Gastroesophageal sphincter (tissue), 4 donors: Measurements from ENCODE around the gene PLEKHA7. TPM values are rescaled to one million over a fixed set of nuclear protein-coding genes. Genes with fewer than 3 reads are reported as not detected.

ENCODE experiments used
- ATAC-seq: fragments of 150-250 bp; one replicate; pipeline ENCODE4 v1.9.1; 2016; ENCODE audit warnings: mild to moderate bottlenecking, moderate library complexity
- H3K27ac ChIP-seq, 4 donors: fragments of 200-600 bp; sonication (generic) in 3 of 4; 1 replicate in 3 of 4; 2 replicates in 1 of 4; pipeline ENCODE4 v1.5.1; 2016 to 2019
- H3K27me3 ChIP-seq: fragments of 200-600 bp; sonication (generic); one replicate; pipeline ENCODE4 v1.5.1; 2019
- H3K36me3 ChIP-seq, 2 donors: fragments of 200-600 bp; sonication (generic); one replicate each; pipeline ENCODE4 v1.5.1; 2019; ENCODE audit warnings: control low read depth in 1 of 2
- H3K4me1 ChIP-seq, 3 donors: fragments of 200-600 bp; sonication (generic); 1 replicate in 2 of 3; 2 replicates in 1 of 3; pipeline ENCODE4 v1.5.1; 2016 to 2019; ENCODE audit warnings: control low read depth in 2 of 3
- H3K4me3 ChIP-seq, 2 donors: fragments of 200-600 bp; sonication (generic); one replicate each; pipeline ENCODE4 v1.5.1; 2019; ENCODE audit warnings: mild to moderate bottlenecking in 1 of 2, moderate library complexity in 1 of 2
- H3K9me3 ChIP-seq, 3 donors: fragments of 200-600 bp; sonication (generic); one replicate each; pipeline ENCODE4 v1.5.1; 2017 to 2019; ENCODE audit warnings: control low read depth in 2 of 3
- EP300 ChIP-seq: sonication (generic); formaldehyde crosslinking; IDR thresholded peaks from one replicate; pipeline ENCODE4 v1.6.1; 2017; ENCODE audit warnings: antibody characterized with exemption, mild to moderate bottlenecking
- POLR2A ChIP-seq, 2 donors: fragments of 450-650 bp; IDR thresholded peaks; one replicate each; pipeline ENCODE4 v1.6.1; 2017; ENCODE audit warnings: antibody characterized with exemption in 2 of 2, mild to moderate bottlenecking in 2 of 2, moderate library complexity in 1 of 2
- POLR2AphosphoS5 ChIP-seq: sonication (generic); formaldehyde crosslinking; IDR thresholded peaks from one replicate; pipeline ENCODE4 v1.6.1; 2017; ENCODE audit warnings: antibody characterized with exemption
- WGBS, 2 donors: methylation state at CpG; one replicate each; pipeline ENCODE4 v1.1.5; 2018; ENCODE audit warnings: low coverage in 1 of 2; 5-methylcytosine and 5-hydroxymethylcytosine counted together
- total RNA-seq, 4 donors: library from RNA; depleted of rRNA; stranded (reverse); fragments of >200 nt; gene quantifications; one replicate each; pipeline ENCODE4 v1.1.0, GENCODE V29; 2016
- TF ChIP-seq, protein P1 (sequence below), 4 experiments: fragments of 200-600 bp in 2 of 4; fragments of 450-650 bp in 2 of 4; sonication (generic) in 1 of 4; IDR thresholded peaks; one replicate each; pipeline ENCODE4 v1.5.1; 2017 to 2019; ENCODE audit warnings: antibody characterized with exemption in 4 of 4, mild to moderate bottlenecking in 2 of 4, moderate library complexity in 2 of 4

PLEKHA7 gene
- total RNA-seq, 4 donors from 2014 or later, result 8.6 to 13.2 (median 12.2) TPM

DNA sequence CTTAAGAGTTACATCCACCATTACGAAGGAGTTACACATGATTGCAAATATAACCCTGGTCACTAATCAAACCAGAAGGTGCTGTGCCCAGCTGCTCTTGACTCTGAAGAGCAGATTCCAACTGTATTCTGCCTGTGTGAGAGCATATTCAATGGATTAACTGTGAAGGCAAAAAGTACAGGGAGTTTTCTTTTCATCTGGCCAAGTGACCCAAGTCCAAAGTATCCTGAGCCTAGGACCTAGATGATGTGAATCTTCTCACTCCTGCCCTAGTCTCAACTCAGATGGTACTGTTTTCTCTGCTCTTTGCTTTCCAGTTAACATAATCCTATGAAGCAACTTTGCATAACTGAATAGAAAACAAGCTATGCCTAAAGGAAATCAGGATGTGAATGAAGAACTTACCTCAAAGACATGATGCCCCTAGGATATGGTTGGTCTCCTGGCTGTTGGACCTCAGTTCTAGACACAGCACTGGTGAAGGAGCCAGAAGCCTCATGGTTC, 169.9 kb downstream of the PLEKHA7 start:
- Histone ChIP-seq H3K4me3 (no peak overlapping the region), H3K27me3 (no peaks in the 10 kb centered on the region), H3K4me1 (no peaks in the 10 kb centered on the region), H3K27ac (no peak overlapping the region), H3K9me3 (no peaks in the 10 kb centered on the region), H3K36me3 (peaks cover 0 to 47% of the 10 kb centered on the region in 2 donors)
- TF ChIP-seq POLR2A (IDR thresholded peaks at IDR 0.05) (no peak), POLR2AphosphoS5 (no peak), EP300 (no peak)
- TF ChIP-seq, protein P1, sequence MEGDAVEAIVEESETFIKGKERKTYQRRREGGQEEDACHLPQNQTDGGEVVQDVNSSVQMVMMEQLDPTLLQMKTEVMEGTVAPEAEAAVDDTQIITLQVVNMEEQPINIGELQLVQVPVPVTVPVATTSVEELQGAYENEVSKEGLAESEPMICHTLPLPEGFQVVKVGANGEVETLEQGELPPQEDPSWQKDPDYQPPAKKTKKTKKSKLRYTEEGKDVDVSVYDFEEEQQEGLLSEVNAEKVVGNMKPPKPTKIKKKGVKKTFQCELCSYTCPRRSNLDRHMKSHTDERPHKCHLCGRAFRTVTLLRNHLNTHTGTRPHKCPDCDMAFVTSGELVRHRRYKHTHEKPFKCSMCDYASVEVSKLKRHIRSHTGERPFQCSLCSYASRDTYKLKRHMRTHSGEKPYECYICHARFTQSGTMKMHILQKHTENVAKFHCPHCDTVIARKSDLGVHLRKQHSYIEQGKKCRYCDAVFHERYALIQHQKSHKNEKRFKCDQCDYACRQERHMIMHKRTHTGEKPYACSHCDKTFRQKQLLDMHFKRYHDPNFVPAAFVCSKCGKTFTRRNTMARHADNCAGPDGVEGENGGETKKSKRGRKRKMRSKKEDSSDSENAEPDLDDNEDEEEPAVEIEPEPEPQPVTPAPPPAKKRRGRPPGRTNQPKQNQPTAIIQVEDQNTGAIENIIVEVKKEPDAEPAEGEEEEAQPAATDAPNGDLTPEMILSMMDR (IDR thresholded peaks at IDR 0.05), result no peak
- 83% methylated on average over 1 of the region's 1 CpG; no CpG with 5 or more reads in 1 of the 2 donors for WGBS, 2 donors
- no peak for ATAC-seq

DNA sequence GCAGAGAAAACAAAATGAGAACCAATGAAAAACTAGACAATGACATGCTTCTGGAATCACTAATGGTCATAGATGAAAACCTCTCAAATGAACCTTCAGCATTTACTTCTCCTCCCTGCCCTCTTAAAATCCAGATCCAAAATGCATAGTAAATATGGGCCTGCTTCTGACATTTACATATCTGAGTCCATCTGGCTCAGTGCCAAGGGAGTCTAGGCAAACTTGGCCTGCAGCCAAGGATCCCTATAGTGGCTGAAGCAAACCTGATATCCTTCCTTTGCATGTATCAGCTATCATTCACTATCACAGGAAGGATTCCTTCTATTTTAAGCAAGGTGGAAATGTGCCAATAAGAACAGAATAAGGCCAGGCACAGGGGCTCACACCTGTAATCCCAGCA, 170.9 kb downstream of the PLEKHA7 start:
- no peaks in the 10 kb centered on the region for H3K27me3 ChIP-seq
- TF ChIP-seq POLR2AphosphoS5, result no peak
- TF ChIP-seq, protein P1 (IDR thresholded peaks at IDR 0.05), result no peak
- no peak for TF ChIP-seq POLR2A (IDR thresholded peaks at IDR 0.05)
- no peak for TF ChIP-seq EP300
- H3K27ac ChIP-seq, result no peak overlapping the region
- H3K4me1 ChIP-seq, result no peaks in the 10 kb centered on the region
- ATAC-seq, result no peak
- H3K36me3 ChIP-seq, result peaks cover 0 to 42% of the 10 kb centered on the region in 2 donors
- H3K9me3 ChIP-seq, result no peaks in the 10 kb centered on the region
- no peak overlapping the region for H3K4me3 ChIP-seq

DNA sequence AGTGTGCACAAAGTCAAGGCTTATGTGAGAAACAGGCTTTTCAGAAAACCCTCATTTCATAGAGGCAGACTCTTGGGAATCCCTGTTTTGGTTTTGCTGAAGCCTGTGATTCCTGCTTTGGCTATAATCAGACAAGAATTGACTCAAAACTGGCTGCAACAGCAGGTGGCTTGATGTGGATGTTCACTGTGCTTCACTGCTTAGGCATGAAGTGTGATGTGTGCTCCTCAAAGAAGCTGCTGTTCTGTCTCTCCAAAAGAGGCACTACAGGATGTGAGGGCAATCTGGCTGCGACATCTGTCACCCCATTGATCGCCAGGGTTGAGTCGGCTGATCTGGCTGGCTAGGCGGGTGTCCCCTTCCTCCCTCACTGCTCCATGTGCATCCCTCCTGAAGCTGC, 172.2 kb downstream of the PLEKHA7 start:
- TF ChIP-seq EP300 (no peak), POLR2AphosphoS5 (no peak), POLR2A (IDR thresholded peaks at IDR 0.05) (no peak)
- TF ChIP-seq, protein P1 (IDR thresholded peaks at IDR 0.05), result no peak
- ATAC-seq, result no peak
- no peaks in the 10 kb centered on the region for H3K4me1 ChIP-seq
- peaks cover 0 to 42% of the 10 kb centered on the region in 2 donors for H3K36me3 ChIP-seq
- H3K27me3 ChIP-seq, result no peaks in the 10 kb centered on the region
- H3K27ac ChIP-seq, result no peak overlapping the region
- no peak overlapping the region for H3K4me3 ChIP-seq
- WGBS, 2 donors, result no CpG with 5 or more reads among the region's 4 CpGs
- H3K9me3 ChIP-seq, result no peaks in the 10 kb centered on the region

DNA sequence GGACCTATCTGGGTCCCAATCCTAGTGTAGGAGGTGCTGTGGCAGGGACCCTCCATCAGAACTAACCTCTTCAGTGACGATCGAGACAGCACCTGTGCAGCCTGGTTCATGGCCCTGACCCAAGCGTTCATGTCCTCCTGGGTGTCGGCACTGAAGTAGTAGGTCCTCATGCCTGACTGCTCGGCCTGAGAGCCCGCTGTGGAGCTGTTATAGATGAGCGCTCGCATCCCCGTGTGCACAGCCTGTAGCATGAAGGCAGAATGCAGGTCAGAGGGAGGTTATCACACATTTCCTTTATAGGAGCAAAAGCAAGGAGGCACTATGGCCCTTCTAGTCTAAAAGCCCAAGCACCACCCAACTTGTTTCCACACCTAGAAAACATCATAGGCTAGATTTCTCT, 172.7 kb downstream of the PLEKHA7 start:
- Histone ChIP-seq H3K27me3 (no peaks in the 10 kb centered on the region), H3K27ac (no peak overlapping the region), H3K4me3 (no peak overlapping the region), H3K4me1 (no peaks in the 10 kb centered on the region), H3K9me3 (no peaks in the 10 kb centered on the region), H3K36me3 (peaks cover 0 to 42% of the 10 kb centered on the region in 2 donors)
- no peak for TF ChIP-seq EP300
- TF ChIP-seq POLR2AphosphoS5, result no peak
- TF ChIP-seq POLR2A (IDR thresholded peaks at IDR 0.05), result no peak
- TF ChIP-seq, protein P1 (IDR thresholded peaks at IDR 0.05), result no peak
- 84 to 90% methylated on average over 6 of the region's 9 CpGs for WGBS, 2 donors
- no peak for ATAC-seq

DNA sequence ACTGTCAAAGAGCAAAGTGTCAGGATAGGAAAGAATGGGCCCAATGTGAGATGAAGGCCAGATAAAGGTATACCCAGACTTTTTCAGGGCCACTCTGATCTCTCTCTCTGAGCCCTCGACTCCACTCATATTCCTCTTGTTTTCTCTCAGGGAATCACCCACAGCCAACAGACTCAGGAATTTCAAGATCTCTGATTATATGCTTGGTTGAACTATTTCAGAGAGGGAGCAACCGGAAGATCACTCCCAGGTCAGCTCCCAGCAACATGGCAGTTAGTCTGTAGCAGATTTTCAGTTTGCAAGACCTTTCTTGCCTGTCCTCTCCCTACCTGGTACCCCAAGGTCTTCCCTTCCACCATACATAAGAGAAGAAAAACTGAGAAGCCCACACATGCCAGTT, 173.3 kb downstream of the PLEKHA7 start:
- WGBS, 2 donors, result 83 to 94% methylated on average over 1 to 2 of the region's 2 CpGs
- Histone ChIP-seq H3K27ac (no peak overlapping the region), H3K4me3 (no peak overlapping the region), H3K27me3 (no peaks in the 10 kb centered on the region), H3K36me3 (peaks cover 0 to 48% of the 10 kb centered on the region in 2 donors), H3K4me1 (no peaks in the 10 kb centered on the region), H3K9me3 (no peaks in the 10 kb centered on the region)
- ATAC-seq, result no peak
- TF ChIP-seq, protein P1 (IDR thresholded peaks at IDR 0.05), result no peak
- TF ChIP-seq POLR2AphosphoS5 (no peak), POLR2A (IDR thresholded peaks at IDR 0.05) (no peak), EP300 (no peak)
